ENCODE results near the gene EXOC2.

EXOC2 gene, protein sequence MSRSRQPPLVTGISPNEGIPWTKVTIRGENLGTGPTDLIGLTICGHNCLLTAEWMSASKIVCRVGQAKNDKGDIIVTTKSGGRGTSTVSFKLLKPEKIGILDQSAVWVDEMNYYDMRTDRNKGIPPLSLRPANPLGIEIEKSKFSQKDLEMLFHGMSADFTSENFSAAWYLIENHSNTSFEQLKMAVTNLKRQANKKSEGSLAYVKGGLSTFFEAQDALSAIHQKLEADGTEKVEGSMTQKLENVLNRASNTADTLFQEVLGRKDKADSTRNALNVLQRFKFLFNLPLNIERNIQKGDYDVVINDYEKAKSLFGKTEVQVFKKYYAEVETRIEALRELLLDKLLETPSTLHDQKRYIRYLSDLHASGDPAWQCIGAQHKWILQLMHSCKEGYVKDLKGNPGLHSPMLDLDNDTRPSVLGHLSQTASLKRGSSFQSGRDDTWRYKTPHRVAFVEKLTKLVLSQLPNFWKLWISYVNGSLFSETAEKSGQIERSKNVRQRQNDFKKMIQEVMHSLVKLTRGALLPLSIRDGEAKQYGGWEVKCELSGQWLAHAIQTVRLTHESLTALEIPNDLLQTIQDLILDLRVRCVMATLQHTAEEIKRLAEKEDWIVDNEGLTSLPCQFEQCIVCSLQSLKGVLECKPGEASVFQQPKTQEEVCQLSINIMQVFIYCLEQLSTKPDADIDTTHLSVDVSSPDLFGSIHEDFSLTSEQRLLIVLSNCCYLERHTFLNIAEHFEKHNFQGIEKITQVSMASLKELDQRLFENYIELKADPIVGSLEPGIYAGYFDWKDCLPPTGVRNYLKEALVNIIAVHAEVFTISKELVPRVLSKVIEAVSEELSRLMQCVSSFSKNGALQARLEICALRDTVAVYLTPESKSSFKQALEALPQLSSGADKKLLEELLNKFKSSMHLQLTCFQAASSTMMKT

DNA sequence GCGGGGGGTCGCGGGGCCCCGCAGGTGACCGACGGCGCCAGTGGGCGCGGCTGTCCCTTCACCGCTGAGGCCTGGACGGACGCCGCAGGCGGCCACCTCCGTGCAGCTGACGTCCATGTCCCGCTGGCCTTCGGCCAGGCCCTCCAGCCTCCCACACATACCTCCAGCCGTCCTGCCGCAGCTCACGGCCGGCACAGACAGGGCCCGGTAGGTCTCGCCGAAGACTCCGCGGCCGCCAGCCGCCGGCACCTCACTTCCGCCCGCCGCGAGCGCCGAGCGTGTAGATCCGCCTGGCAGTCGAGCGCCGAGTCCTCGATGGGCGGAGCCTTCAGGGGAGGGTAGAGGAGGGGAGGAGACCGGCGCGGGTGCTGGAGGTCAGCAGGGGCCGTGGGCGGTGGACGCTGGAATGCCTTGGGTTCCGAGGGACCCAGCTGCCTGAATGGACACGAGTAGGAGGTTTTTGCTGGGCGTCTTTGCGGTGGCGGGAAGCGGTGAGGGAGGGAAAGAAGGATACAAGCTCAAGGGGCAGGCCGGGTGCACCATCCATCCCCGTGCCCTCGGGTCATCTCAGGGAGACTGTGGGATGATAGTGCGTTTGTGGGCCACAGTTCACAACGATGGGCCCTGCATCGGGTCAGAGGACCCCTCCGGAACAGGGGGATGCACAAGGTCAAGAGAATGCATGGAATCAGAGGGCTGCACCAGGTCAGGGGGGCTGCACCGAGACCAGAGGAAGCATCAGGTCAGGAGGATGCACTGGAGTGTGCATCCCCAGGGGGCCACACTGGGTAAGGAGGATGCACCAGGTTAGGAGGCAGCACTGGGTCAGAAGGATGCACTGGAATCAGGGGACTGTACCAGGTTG lies at the start of gene EXOC2:
EXOC2 (minus strand) TSS at position 282 of the 865 bp plus-strand sequence. CDS start 55,321 bp downstream, outside the sequence.
- Histone ChIP-seq H3K4me2 (peak within 1 kb of the TSS; percentile 95), H3K9ac (peak within 1 kb of the TSS; percentile 60), H3K4me1 (ENCODE audit: low read depth, poor library complexity, severe bottlenecking) (peaks cover 17% of the 10 kb centered on the region), H3K27ac (peak within 1 kb of the TSS; percentile 31; the same call in 1 of the 2 replicates), H4K20me1 (ENCODE audit: insufficient read depth) (no peaks in the 10 kb centered on the region), H3K27me3 (ENCODE audit: insufficient read depth, low read depth) (no peaks in the 10 kb centered on the region), H2AFZ (ENCODE audit: low read depth) (peak within 1 kb of the TSS; percentile 90), H3K4me3 (IDR thresholded peaks at IDR 0.05; ENCODE audit: insufficient read depth, low read depth, low read length) (peak within 1 kb of the TSS; percentile 35), H3K36me3 (ENCODE audit: insufficient read depth) (no peaks in the 10 kb centered on the region), H3K79me2 (ENCODE audit: insufficient read depth, low read depth) (peaks cover 36% of the 10 kb centered on the region; the same call in 1 of the 2 replicates)
- TF ChIP-seq CTCF (conservative IDR thresholded peaks at IDR 0.05; ENCODE audit: low read depth, low read length), result no peak

GRCh38 chr6:741410-742339 lies 48.7 kb upstream of the EXOC2 start:
- Histone ChIP-seq H3K4me1 (ENCODE audit: low read depth, poor library complexity, severe bottlenecking) (no peaks in the 10 kb centered on the region), H2AFZ (ENCODE audit: low read depth) (no peak overlapping the region), H4K20me1 (ENCODE audit: insufficient read depth) (no peaks in the 10 kb centered on the region), H3K79me2 (ENCODE audit: insufficient read depth, low read depth) (no peaks in the 10 kb centered on the region), H3K4me2 (no peak overlapping the region), H3K9ac (no peak overlapping the region), H3K27me3 (ENCODE audit: insufficient read depth, low read depth) (no peaks in the 10 kb centered on the region), H3K4me3 (IDR thresholded peaks at IDR 0.05; ENCODE audit: insufficient read depth, low read depth, low read length) (no peak overlapping the region), H3K36me3 (ENCODE audit: insufficient read depth) (no peaks in the 10 kb centered on the region), H3K27ac (no peak overlapping the region)
- no peak for TF ChIP-seq CTCF (conservative IDR thresholded peaks at IDR 0.05; ENCODE audit: low read depth, low read length)

DNA sequence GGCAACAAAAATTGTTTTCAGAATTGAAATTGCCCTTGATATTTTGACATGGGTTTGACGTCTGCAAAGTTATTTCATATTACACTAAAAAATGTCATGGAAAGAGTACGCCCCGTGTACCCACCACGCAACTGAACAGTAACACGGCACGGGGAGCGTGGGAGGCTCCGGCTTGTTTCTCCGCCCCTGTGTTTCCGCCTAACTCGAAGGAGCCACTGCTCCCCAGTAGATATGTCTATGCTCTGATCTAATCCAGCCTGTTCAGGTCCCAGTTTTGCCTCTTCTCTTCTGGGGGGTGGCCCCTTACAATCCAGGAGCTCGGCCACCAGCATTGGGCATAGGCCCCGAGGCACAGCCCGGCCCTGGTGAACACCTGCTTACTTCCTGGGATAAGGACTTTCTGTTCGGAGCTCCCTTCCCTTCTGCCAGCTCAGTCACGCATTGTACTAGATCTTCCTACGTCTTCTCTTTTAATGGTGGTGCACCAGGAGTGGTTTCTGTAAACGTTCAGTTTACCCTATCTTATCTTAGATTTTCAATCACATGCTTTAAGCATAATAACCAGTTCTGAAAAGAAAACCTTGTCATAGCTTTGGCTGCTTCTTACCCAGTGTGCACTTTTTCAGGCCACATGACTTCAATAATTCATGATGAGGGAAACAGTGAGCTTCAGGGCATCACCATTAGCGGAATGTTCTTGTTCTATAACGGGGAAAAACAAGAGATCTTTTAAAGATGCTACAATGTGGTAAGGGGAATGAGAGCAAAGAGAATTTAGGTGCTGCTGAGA lies 43.9 kb upstream of the EXOC2 start:
- no peak overlapping the region for H2AFZ ChIP-seq (ENCODE audit: low read depth)

More for the DNA sequence above, 43.9 kb upstream of the EXOC2 start:
- no peaks in the 10 kb centered on the region for H4K20me1 ChIP-seq (ENCODE audit: insufficient read depth)
- H3K79me2 ChIP-seq (ENCODE audit: insufficient read depth, low read depth), result no peaks in the 10 kb centered on the region
- H3K9ac ChIP-seq, result no peak overlapping the region
- no peaks in the 10 kb centered on the region for H3K27me3 ChIP-seq (ENCODE audit: insufficient read depth, low read depth)
- H3K4me3 ChIP-seq (IDR thresholded peaks at IDR 0.05; ENCODE audit: insufficient read depth, low read depth, low read length), result no peak overlapping the region
- no peak overlapping the region for H3K4me2 ChIP-seq
- no peaks in the 10 kb centered on the region for H3K4me1 ChIP-seq (ENCODE audit: low read depth, poor library complexity, severe bottlenecking)
- no peak overlapping the region for H3K27ac ChIP-seq
- TF ChIP-seq CTCF (conservative IDR thresholded peaks at IDR 0.05; ENCODE audit: low read depth, low read length), result no peak
- H3K36me3 ChIP-seq (ENCODE audit: insufficient read depth), result no peaks in the 10 kb centered on the region

All from KMS-11 (cell line).